Cerebellar nuclear complex (tissue), 1 donor: ENCODE results near the gene HDAC11.

Source experiments
- DNase-seq, 2 experiments: peaks; one replicate each; lab custom pipeline; 2025; lab: John Stamatoyannopoulos, UW

Gene HDAC11

GRCh38 chr3:13524979-13525669, 45.0 kb downstream of the HDAC11 start:
- no peak for DNase-seq

- DNase-seq = no peak
These were observed 45.9 kb downstream of the HDAC11 start for GRCh38 chr3:13525827-13526625.

- no peak for DNase-seq
These were observed 46.5 kb downstream of the HDAC11 start for GRCh38 chr3:13526626-13526949.

GRCh38 chr3:13528217-13528867, 48.2 kb downstream of the HDAC11 start:
- no peak for DNase-seq

GRCh38 chr3:13529196-13530112, 49.3 kb downstream of the HDAC11 start:
- DNase-seq = no peak

- DNase-seq = no peak
These were observed 50.3 kb downstream of the HDAC11 start for GRCh38 chr3:13530241-13531009.

- DNase-seq = no peak
These were observed 52.0 kb downstream of the HDAC11 start for GRCh38 chr3:13532085-13532484.

- DNase-seq = no peak
These were observed 52.5 kb downstream of the HDAC11 start for GRCh38 chr3:13532631-13533030.

GRCh38 chr3:13533885-13534301, 53.8 kb downstream of the HDAC11 start:
- no peak for DNase-seq

GRCh38 chr3:13535526-13535875, 55.4 kb downstream of the HDAC11 start:
- DNase-seq = no peak

- DNase-seq = peak in 1 of 2 experiments; percentile 10
These were observed 55.8 kb downstream of the HDAC11 start for GRCh38 chr3:13535905-13536304.

- DNase-seq = no peak
These were observed 56.3 kb downstream of the HDAC11 start for GRCh38 chr3:13536432-13536831.

GRCh38 chr3:13536832-13537231, 56.7 kb downstream of the HDAC11 start:
- no peak for DNase-seq

GRCh38 chr3:13537244-13537908, 57.3 kb downstream of the HDAC11 start:
- no peak for DNase-seq

- no peak for DNase-seq
These were observed 57.8 kb downstream of the HDAC11 start for GRCh38 chr3:13537909-13538296.

- no peak for DNase-seq
These were observed 58.6 kb downstream of the HDAC11 start for GRCh38 chr3:13538520-13539291.

- no peak for DNase-seq
These were observed 59.2 kb downstream of the HDAC11 start for GRCh38 chr3:13539292-13539638.

GRCh38 chr3:13539671-13540070, 59.6 kb downstream of the HDAC11 start:
- DNase-seq = peak; percentile 58 to 80

GRCh38 chr3:13540297-13540995, 60.3 kb downstream of the HDAC11 start:
- no peak for DNase-seq
